ENCODE measurements around the gene TMIE.
"Not testable (repeated sequence)": the region's sequence is repeated elsewhere in the genome, so short reads cannot be mapped to it uniquely, and the experiment has no call there.

Gene TMIE

GRCh38 chr3:46690798-46691197 lies 10.4 kb upstream of the TMIE start:
- no peak for DNase-seq

GRCh38 chr3:46692566-46692990 lies 8.6 kb upstream of the TMIE start:
- DNase-seq, result no peak

GRCh38 chr3:46693038-46693891 lies 7.9 kb upstream of the TMIE start, which contains the start of gene ALS2CL:
ALS2CL (minus strand) TSS chr3:46693679; CDS start chr3:46689440, 4,239 bp downstream.
- peak; percentile 68 for DNase-seq

GRCh38 chr3:46693892-46694226 lies 7.3 kb upstream of the TMIE start:
- DNase-seq, result peak; percentile 44

GRCh38 chr3:46694520-46694919 lies 6.7 kb upstream of the TMIE start:
- DNase-seq, result no peak

GRCh38 chr3:46695177-46695961 lies 5.8 kb upstream of the TMIE start:
- peak; percentile 40 for DNase-seq

- no peak for DNase-seq
Observed at GRCh38 chr3:46695962-46696894, 5.0 kb upstream of the TMIE start.

- DNase-seq, result no peak
Observed at GRCh38 chr3:46699676-46700523, 1.3 kb upstream of the TMIE start.

GRCh38 chr3:46700772-46701171 lies 420 bp upstream of the TMIE start:
- no peak for DNase-seq

GRCh38 chr3:46702246-46703012 lies 1.2 kb downstream of the TMIE start:
- no peak for DNase-seq

- DNase-seq, result no peak
Observed at GRCh38 chr3:46703013-46703520, 1.9 kb downstream of the TMIE start.

GRCh38 chr3:46704346-46704745 lies 3.2 kb downstream of the TMIE start:
- DNase-seq, result not testable (repeated sequence)

GRCh38 chr3:46705022-46705530 lies 3.9 kb downstream of the TMIE start:
- peak; percentile 59 for DNase-seq

- no peak for DNase-seq
Observed at GRCh38 chr3:46705751-46706552, 4.8 kb downstream of the TMIE start.

- no peak for DNase-seq
Observed at GRCh38 chr3:46706771-46707582, 5.8 kb downstream of the TMIE start.

- no peak for DNase-seq
Observed at GRCh38 chr3:46707601-46708011, 6.4 kb downstream of the TMIE start.

- DNase-seq, result no peak
Observed at GRCh38 chr3:46708401-46709156, 7.4 kb downstream of the TMIE start.

GRCh38 chr3:46709157-46709654 lies 8.0 kb downstream of the TMIE start:
- DNase-seq, result no peak
